ENCODE data around the gene NEK9. TPM values are rescaled to one million over a fixed set of nuclear protein-coding genes. Genes with fewer than 3 reads are reported as not detected.

Gene NEK9
- total and polyA plus RNA-seq, 9 of the 15 experiments (the other 6 are each of a cell fraction or from before 2014, with no cell fraction given), result 2.8 to 39.6 (median 19.8) TPM

- peak; percentile 21 to 85; a peak in 1 of 4 replicates for TF ChIP-seq MLLT1 (IDR thresholded peaks at IDR 0.05)
- TF ChIP-seq ZBTB26 (CRISPR knock-in tag; IDR thresholded peaks at IDR 0.05), result peak; percentile 35; the same call in 1 of the 2 replicates
- no peak for TF ChIP-seq RERE (CRISPR knock-in tag; IDR thresholded peaks at IDR 0.05; ENCODE audit: borderline replicate concordance)
- TF ChIP-seq ZNF780A (CRISPR knock-in tag; IDR thresholded peaks at IDR 0.05), result no peak
- TF ChIP-seq OTX1 (CRISPR knock-in tag; IDR thresholded peaks at IDR 0.05), result 0 out of 2 replicates have a peak, but pooled peaks have one; percentile 10
- no peak for TF ChIP-seq ZNF280A (IDR thresholded peaks at IDR 0.05; ENCODE audit: low read depth, partially characterized antibody)
- peak; percentile 91 for TF ChIP-seq ZNF316 (IDR thresholded peaks at IDR 0.05)
- TF ChIP-seq NFRKB (IDR thresholded peaks at IDR 0.05; ENCODE audit: low read depth), result peak; percentile 77; the same call in 1 of the 2 replicates
- no peak for TF ChIP-seq THRB (CRISPR knock-in tag; conservative IDR thresholded peaks at IDR 0.05)
- TF ChIP-seq STAT6 (CRISPR knock-in tag; IDR thresholded peaks at IDR 0.05), result no peak
These were observed 58.3 kb downstream of the NEK9 start (continued) for GRCh38 chr14:75068294-75069120.
